Sigmoid colon (tissue), 4 donors: Measurements from ENCODE around the gene KIAA1549.

Experiments used
- CTCF ChIP-seq, 4 experiments: fragments of 450-650 bp in 3 of 4; fragments of 200-600 bp in 1 of 4; IDR thresholded peaks; one replicate each; pipeline ENCODE4 v1.5.1; 2016 to 2019; ENCODE audit warnings: antibody characterized with exemption in 4 of 4, mild to moderate bottlenecking in 3 of 4, moderate library complexity in 2 of 4
- EP300 ChIP-seq, 4 donors: sonication (generic); formaldehyde crosslinking; IDR thresholded peaks; one replicate each; pipeline ENCODE4 v1.6.1; 2017; ENCODE audit warnings: antibody characterized with exemption in 4 of 4
- POLR2A ChIP-seq, 2 donors: fragments of 450-650 bp; IDR thresholded peaks; one replicate each; pipeline ENCODE4 v1.6.1; 2016; ENCODE audit warnings: antibody characterized with exemption in 2 of 2, mild to moderate bottlenecking in 2 of 2, moderate library complexity in 2 of 2

GRCh38 chr7:138802706-138803105 is 178.5 kb downstream of the KIAA1549 start:
- TF ChIP-seq CTCF (IDR thresholded peaks at IDR 0.05) = no peak
- no peak for TF ChIP-seq EP300 (IDR thresholded peaks at IDR 0.05)
- no peak for TF ChIP-seq POLR2A (IDR thresholded peaks at IDR 0.05)
